Spinal cord (tissue), 10 donors: ENCODE results near the gene FJX1. TPM values are rescaled to one million over a fixed set of nuclear protein-coding genes. Genes with fewer than 3 reads are reported as not detected.

Experiments used
- DNase-seq, 6 donors: peaks; one replicate each; pipeline versions ENCODE4 v3.0.0 to v3.0.0-alpha.2; 2013 to 2015; ENCODE audit warnings: low spot score in 6 of 6, low read depth in 4 of 6
- H3K27ac ChIP-seq: one replicate; pipeline ENCODE4 v1.5.1; 2013; ENCODE audit warnings: low read depth, low read length, control low read depth
- H3K27me3 ChIP-seq: one replicate; pipeline ENCODE4 v1.6.1; 2013; ENCODE audit warnings: low read length; ENCODE audit not compliant: control insufficient read depth, insufficient read depth
- H3K36me3 ChIP-seq: one replicate; pipeline ENCODE4 v1.6.1; 2013; ENCODE audit warnings: low read length; ENCODE audit not compliant: control insufficient read depth, insufficient read depth
- H3K4me1 ChIP-seq: one replicate; pipeline ENCODE4 v1.6.1; 2013; ENCODE audit warnings: low read length; ENCODE audit not compliant: control insufficient read depth, insufficient read depth
- H3K4me3 ChIP-seq: one replicate; pipeline ENCODE4 v1.5.1; 2013; ENCODE audit warnings: low read depth, low read length, control low read depth
- H3K9me3 ChIP-seq: one replicate; pipeline ENCODE4 v1.6.1; 2013; ENCODE audit warnings: low read length; ENCODE audit not compliant: control insufficient read depth, insufficient read depth
- WGBS: methylation state at CpG from one replicate; pipeline ENCODE4 v1.1.5; 2013; ENCODE audit warnings: missing lambda C conversion rate; ENCODE audit not compliant: insufficient coverage; 5-methylcytosine and 5-hydroxymethylcytosine counted together
- polyA plus RNA-seq, 2 donors: library from polyadenylated mRNA; unstranded; fragments of 120-200 nt; gene quantifications; one replicate each; pipeline ENCODE4 v1.2.1, GENCODE V29; 2013; ENCODE audit not compliant: insufficient read length in 2 of 2
- total RNA-seq, 2 donors: library from RNA; depleted of rRNA in 1 of 2; stranded (reverse); fragments of 120-200 nt in 1 of 2; fragments of >200 nt in 1 of 2; gene quantifications; one replicate each; pipeline versions ENCODE4 v1.2.3 to v1.2.4, GENCODE V29; 2013 to 2014
- donor health status: healthy.

The FJX1 gene
- total and polyA plus RNA-seq, 4 donors = 16.5 to 69.6 (median 38.7) TPM

- peak in 4 of 6 donors; percentile 42 to 92 (median 78) for DNase-seq
- 0% methylated on average over 2 of the region's 8 CpGs for WGBS
- H3K9me3 ChIP-seq = no peaks in the 10 kb centered on the region
- peak overlapping the region; percentile 27 for H3K27ac ChIP-seq
- H3K4me1 ChIP-seq = peaks cover 15% of the 10 kb centered on the region
- peaks cover 2% of the 10 kb centered on the region for H3K27me3 ChIP-seq
- no peaks in the 10 kb centered on the region for H3K36me3 ChIP-seq
- H3K4me3 ChIP-seq = no peak overlapping the region
Observed at GRCh38 chr11:35615921-35616900, 2.0 kb upstream of the FJX1 start.

GRCh38 chr11:35617316-35617686 lies 959 bp upstream of the FJX1 start:
- Histone ChIP-seq H3K9me3 (no peaks in the 10 kb centered on the region), H3K4me1 (peaks cover 15% of the 10 kb centered on the region), H3K27ac (peak overlapping the region; percentile 65), H3K36me3 (no peaks in the 10 kb centered on the region), H3K4me3 (peak overlapping the region; percentile 46), H3K27me3 (peaks cover 2% of the 10 kb centered on the region)
- WGBS = 20% methylated on average over 7 of the region's 7 CpGs
- no peak for DNase-seq

- under 1% methylated on average over 91 of the region's 91 CpGs for WGBS
- Histone ChIP-seq H3K9me3 (no peaks in the 10 kb centered on the region), H3K36me3 (no peaks in the 10 kb centered on the region), H3K27me3 (peaks cover 2% of the 10 kb centered on the region), H3K4me3 (peak overlapping the region; percentile 56), H3K4me1 (peaks cover 15% of the 10 kb centered on the region), H3K27ac (no peak overlapping the region)
- DNase-seq = no peak
Observed at GRCh38 chr11:35618497-35619115, 346 bp downstream of the FJX1 start.

GRCh38 chr11:35619116-35619854 lies 1.0 kb downstream of the FJX1 start:
- Histone ChIP-seq H3K27me3 (no peaks in the 10 kb centered on the region), H3K36me3 (no peaks in the 10 kb centered on the region), H3K27ac (peak overlapping the region; percentile 65), H3K9me3 (no peaks in the 10 kb centered on the region), H3K4me1 (peaks cover 15% of the 10 kb centered on the region), H3K4me3 (peak overlapping the region; percentile 56)
- peak in 2 of 6 donors; percentile 82 to 84 for DNase-seq
- WGBS = under 1% methylated on average over 84 of the region's 84 CpGs

- WGBS = under 1% methylated on average over 29 of the region's 33 CpGs
- Histone ChIP-seq H3K9me3 (no peaks in the 10 kb centered on the region), H3K36me3 (no peaks in the 10 kb centered on the region), H3K4me3 (peak overlapping the region; percentile 56), H3K27me3 (no peaks in the 10 kb centered on the region), H3K4me1 (peaks cover 15% of the 10 kb centered on the region), H3K27ac (peak overlapping the region; percentile 65)
- DNase-seq = peak in 4 of 6 donors; percentile 44 to 93 (median 68)
Observed at GRCh38 chr11:35619855-35620640, 1.8 kb downstream of the FJX1 start.

- peak in 2 of 6 donors; percentile 25 to 57 for DNase-seq
- no peak overlapping the region for H3K27ac ChIP-seq
- no CpG with 5 or more reads among the region's 2 CpGs for WGBS
- no peaks in the 10 kb centered on the region for H3K9me3 ChIP-seq
- no peaks in the 10 kb centered on the region for H3K36me3 ChIP-seq
- H3K27me3 ChIP-seq = no peaks in the 10 kb centered on the region
- H3K4me3 ChIP-seq = peak overlapping the region; percentile 56
- H3K4me1 ChIP-seq = peaks cover 15% of the 10 kb centered on the region
Observed at GRCh38 chr11:35620795-35621194, 2.5 kb downstream of the FJX1 start.

GRCh38 chr11:35621620-35622019 lies 3.4 kb downstream of the FJX1 start:
- no peaks in the 10 kb centered on the region for H3K9me3 ChIP-seq
- no CpG with 5 or more reads among the region's 2 CpGs for WGBS

GRCh38 chr11:35622070-35622469 lies 3.8 kb downstream of the FJX1 start:
- H3K27me3 ChIP-seq = no peaks in the 10 kb centered on the region
- peak in 2 of 6 donors; percentile 30 to 37 for DNase-seq
- WGBS = 10% methylated on average over 2 of the region's 3 CpGs

More at GRCh38 chr11:35621620-35622019, 3.4 kb downstream of the FJX1 start:
- Histone ChIP-seq H3K4me1 (peaks cover 15% of the 10 kb centered on the region), H3K36me3 (no peaks in the 10 kb centered on the region), H3K27ac (no peak overlapping the region), H3K4me3 (no peak overlapping the region), H3K27me3 (no peaks in the 10 kb centered on the region)
- DNase-seq = no peak

More at GRCh38 chr11:35622070-35622469, 3.8 kb downstream of the FJX1 start:
- Histone ChIP-seq H3K4me3 (no peak overlapping the region), H3K9me3 (no peaks in the 10 kb centered on the region), H3K27ac (no peak overlapping the region), H3K4me1 (peaks cover 15% of the 10 kb centered on the region), H3K36me3 (no peaks in the 10 kb centered on the region)
